ENCODE measurements around the gene KLHL10. TPM values are rescaled to one million over a fixed set of nuclear protein-coding genes. Genes with fewer than 3 reads are reported as not detected.

The KLHL10 gene
- total and polyA plus RNA-seq, 2 of the 4 experiments (the other 2 are of a cell fraction), result 0.18 TPM; not detected in 1

- POLR2A ChIA-PET (ENCODE audit: unreplicated experiment), result no interaction called here
- H3K56ac ChIP-seq (ENCODE audit: extremely low read depth, insufficient read depth, low read length), result no peak overlapping the region
- ATAC-seq (ENCODE audit: low read depth), result peak; percentile 76
Measured at GRCh38 chr17:41792845-41793783, 44.5 kb upstream of the KLHL10 start.

More at GRCh38 chr17:41792845-41793783, 44.5 kb upstream of the KLHL10 start:
- no peaks in the 10 kb centered on the region for H3K9me3 ChIP-seq (ENCODE audit: control insufficient read depth, insufficient read depth, low read length)
- peaks cover 13% of the 10 kb centered on the region for H3K9me1 ChIP-seq (ENCODE audit: insufficient read depth, low read length)
- intact Hi-C loops (cut with micrococcal nuclease) (no loop called here), dilution Hi-C loops (cut with HindIII; ENCODE audit: low sequenced_read_pairs, unreplicated experiment) (no loop called here), in situ Hi-C loops (cut with MboI; ENCODE audit: low sequenced_read_pairs) (no loop called here)
- no TSS peak for BruUV-seq (replicated peaks)
- H3K14ac ChIP-seq (replicated peaks; ENCODE audit: low read depth, low read length), result peak overlapping the region; percentile 49
- H2AK5ac ChIP-seq (ENCODE audit: low read depth, low read length), result peak overlapping the region; percentile 95
- 0 out of 2 replicates have a peak, but pooled peaks have one; percentile 21 for TF ChIP-seq MAZ (IDR thresholded peaks at IDR 0.05; ENCODE audit: borderline replicate concordance, low read depth, low read length)
- no peak; the same call in 1 of the 2 replicates for TF ChIP-seq BHLHE40 (IDR thresholded peaks at IDR 0.05; ENCODE audit: low read depth, low read length)
- 0 out of 2 replicates have a peak, but pooled peaks have one; percentile 2 for TF ChIP-seq FOS (IDR thresholded peaks at IDR 0.05; ENCODE audit: low read depth, low read length)
- TF ChIP-seq CHD1 (IDR thresholded peaks at IDR 0.05; ENCODE audit: low read depth, low read length), result no peak
- no peak for TF ChIP-seq RAD21 (IDR thresholded peaks at IDR 0.05; ENCODE audit: low read length)
- TF ChIP-seq CEBPB (IDR thresholded peaks at IDR 0.05; ENCODE audit: low read depth, low read length), result no peak
- H3K79me1 ChIP-seq (ENCODE audit: low read depth in 1 of 2, low read length in 2 of 2), result no peaks in the 10 kb centered on the region
- H4K91ac ChIP-seq (ENCODE audit: insufficient read depth, low read depth, low read length), result peak overlapping the region; percentile 54
- peak overlapping the region; percentile 90 for H3K27ac ChIP-seq (ENCODE audit: insufficient read depth, low read length)
- H3K23ac ChIP-seq (ENCODE audit: low read depth, low read length), result peak overlapping the region; percentile 48; the same call in 1 of the 2 replicates
- no peaks in the 10 kb centered on the region for H3K36me3 ChIP-seq (ENCODE audit: control insufficient read depth, insufficient read depth, low read length)
- H2AK9ac ChIP-seq (replicated peaks; ENCODE audit: low read depth, low read length, poor library complexity), result peak overlapping the region; percentile 90
- H3K4me3 ChIP-seq (ENCODE audit: insufficient read depth, low read depth, low read length), result no peak overlapping the region
- 0 out of 2 replicates have a peak, but pooled peaks cover 2% of the 10 kb centered on the region for H3K27me3 ChIP-seq (ENCODE audit: control insufficient read depth, insufficient read depth, low read length)
- H2BK15ac ChIP-seq (ENCODE audit: low read depth, low read length), result peak overlapping the region; percentile 82
- peak overlapping the region; percentile 83 for H4K5ac ChIP-seq (ENCODE audit: low read depth, low read length)
- peak overlapping the region; percentile 51 for H3K4me2 ChIP-seq (ENCODE audit: low read depth, low read length)
- peak overlapping the region; percentile 82 for H2BK120ac ChIP-seq (ENCODE audit: low read depth, low read length)
- no peaks in the 10 kb centered on the region for H4K20me1 ChIP-seq (ENCODE audit: insufficient read depth, low read length)
- peak overlapping the region; percentile 81 for H2AFZ ChIP-seq (replicated peaks; ENCODE audit: low read length, poor library complexity)
- peak overlapping the region; percentile 92 for H3K18ac ChIP-seq (ENCODE audit: low read depth, low read length)
- peak overlapping the region; percentile 81 for H2BK20ac ChIP-seq (ENCODE audit: low read depth, low read length)
- 0 out of 2 replicates have a peak overlapping the region, but pooled peaks have one; percentile 0 for H3K9ac ChIP-seq (ENCODE audit: low read depth, low read length)
- CTCF ChIA-PET, result interaction anchor here (0.6 to 1.3 kb wide), 2 partner anchors 20 to 139 kb away, joined by 4 to 5 read pairs; no protein-coding TSS in a partner anchor
- 5% methylated on average over 3 of the region's 22 CpGs; no CpG with 5 or more reads in 1 of the 2 experiments for WGBS, 2 experiments (ENCODE audit: extremely low coverage in 2 of 2, insufficient read length in 1 of 2)
- H3K4me1 ChIP-seq (ENCODE audit: control insufficient read depth, insufficient read depth, low read length), result peaks cover 26% of the 10 kb centered on the region
- H3K4ac ChIP-seq (ENCODE audit: low read depth, low read length), result peak overlapping the region; percentile 81
- peak overlapping the region; percentile 88 for H2BK5ac ChIP-seq (ENCODE audit: low read depth, low read length, poor library complexity, severe bottlenecking)
- DNase-seq, result peak; percentile 60
- peak overlapping the region; percentile 73 to 78; a peak in 3 of 4 replicates for H4K8ac ChIP-seq (ENCODE audit: low read depth in 2 of 2, low read length in 2 of 2)

Measured in IMR-90 (cell line).